Spleen (tissue), 11 donors: ENCODE results near the gene HMGCL. TPM values are rescaled to one million over a fixed set of nuclear protein-coding genes. Genes with fewer than 3 reads are reported as not detected.
A peak's percentile ranks its signal among the peaks of the same experiment; 100 is the strongest.

Experiments
- DNase-seq: peaks from one replicate; pipeline ENCODE4 v3.0.0-alpha.2; 2020
- H3K27ac ChIP-seq, 8 donors: fragments of 200-600 bp; sonication (generic) in 7 of 8; 1 replicate in 4 of 8; 2 replicates in 4 of 8; pipeline versions ENCODE4 v1.5.0 to v1.8.0; 2016 to 2021; ENCODE audit warnings: inconsistent platforms in 4 of 8, mild to moderate bottlenecking in 4 of 8, moderate library complexity in 1 of 8
- H3K27me3 ChIP-seq, 7 donors: fragments of 200-600 bp; sonication (generic) in 6 of 7; replicated peaks in 1 of 7; 1 replicate in 4 of 7; 2 replicates in 3 of 7; pipeline versions ENCODE4 v1.5.0 to v1.8.0; 2016 to 2021; ENCODE audit warnings: inconsistent platforms in 3 of 7, mild to moderate bottlenecking in 1 of 7
- H3K36me3 ChIP-seq, 6 donors: fragments of 200-600 bp; sonication (generic) in 5 of 6; 1 replicate in 4 of 6; 2 replicates in 2 of 6; pipeline versions ENCODE4 v1.5.0 to v1.8.0; 2016 to 2021; ENCODE audit warnings: inconsistent platforms in 2 of 6
- H3K4me1 ChIP-seq, 6 donors: fragments of 200-600 bp; sonication (generic) in 5 of 6; 1 replicate in 3 of 6; 2 replicates in 3 of 6; pipeline versions ENCODE4 v1.5.0 to v1.8.0; 2016 to 2021; ENCODE audit warnings: inconsistent platforms in 3 of 6
- H3K4me3 ChIP-seq, 8 donors: fragments of 200-600 bp; sonication (generic) in 7 of 8; 1 replicate in 4 of 8; 2 replicates in 4 of 8; pipeline versions ENCODE4 v1.5.0 to v1.8.0; 2016 to 2021; ENCODE audit warnings: inconsistent platforms in 4 of 8, mild to moderate bottlenecking in 4 of 8, moderate library complexity in 2 of 8
- H3K9me3 ChIP-seq, 8 donors: fragments of 200-600 bp; sonication (generic) in 7 of 8; 1 replicate in 4 of 8; 2 replicates in 4 of 8; pipeline versions ENCODE4 v1.5.0 to v1.8.0; 2016 to 2021; ENCODE audit warnings: inconsistent platforms in 4 of 8
- POLR2A ChIP-seq, 3 donors: fragments of 450-650 bp; IDR thresholded peaks; one replicate each; pipeline ENCODE4 v1.5.1; 2017; ENCODE audit warnings: antibody characterized with exemption in 3 of 3, mild to moderate bottlenecking in 1 of 3
- POLR2AphosphoS5 ChIP-seq, 3 donors: sonication (generic); formaldehyde crosslinking; IDR thresholded peaks; one replicate each; pipeline ENCODE4 v1.5.1; 2017; ENCODE audit warnings: antibody characterized with exemption in 3 of 3
- WGBS, 5 donors: extraction: QIAGEN DNeasy Blood & Tissue Kit in 3 of 5; methylation state at CpG; one replicate each; pipeline versions ENCODE4 v1.1.5 to v1.1.7; 2013 to 2018; 5-methylcytosine and 5-hydroxymethylcytosine counted together
- intact Hi-C: fragments of 100-400 bp; cut with DNase I; formaldehyde crosslinking; loops from one replicate; pipeline ENCODE4 v1.15.0; 2023; ENCODE audit warnings: low total_unique reads
- polyA plus RNA-seq, 3 donors: library from polyadenylated mRNA; stranded (reverse); fragments of 200-250 nt; gene quantifications; one replicate each; pipeline ENCODE4 v1.2.1, GENCODE V29; 2013
- total RNA-seq, 7 donors: library from RNA; depleted of rRNA in 3 of 7; stranded (reverse); fragments of >200 nt in 3 of 7; fragmentation: NEBNext Ultra II Directional in 4 of 7; extraction: Animal tissue kit (Norgen Biotek cat#: 25700) in 4 of 7; gene quantifications; one replicate each; pipeline versions ENCODE4 v1.1.0 to v1.2.1, GENCODE V29; 2016 to 2021
- TF ChIP-seq, protein P1 (sequence below), 11 experiments: fragments of 200-600 bp in 7 of 11; fragments of 450-650 bp in 4 of 11; sonication (generic) in 4 of 11; IDR thresholded peaks in 8 of 11; conservative IDR thresholded peaks in 3 of 11; 1 replicate in 7 of 11; 2 replicates in 4 of 11; pipeline versions ENCODE4 v1.4.0 to v1.8.0; 2016 to 2021; ENCODE audit warnings: antibody characterized with exemption in 11 of 11, inconsistent platforms in 4 of 11, mild to moderate bottlenecking in 1 of 11
- donor health status: healthy with polysubstance abuse.
- donor health status: DM: no; HTN: no; CAD: no; lungs with moderate emphysema.
- donor health status: DM: no; HTN: no; CAD: no.
- donor health status: Bipolar disorder and iron deficiency.
- donor health status: healthy.
- donor health status: DM: no; HTN: no; CAD: no.
- donor health status: DM: yes; HTN: yes; CAD: no.

The HMGCL gene
- total and polyA plus RNA-seq, 10 donors: 26.5 to 42.3 (median 34.6) TPM

DNA sequence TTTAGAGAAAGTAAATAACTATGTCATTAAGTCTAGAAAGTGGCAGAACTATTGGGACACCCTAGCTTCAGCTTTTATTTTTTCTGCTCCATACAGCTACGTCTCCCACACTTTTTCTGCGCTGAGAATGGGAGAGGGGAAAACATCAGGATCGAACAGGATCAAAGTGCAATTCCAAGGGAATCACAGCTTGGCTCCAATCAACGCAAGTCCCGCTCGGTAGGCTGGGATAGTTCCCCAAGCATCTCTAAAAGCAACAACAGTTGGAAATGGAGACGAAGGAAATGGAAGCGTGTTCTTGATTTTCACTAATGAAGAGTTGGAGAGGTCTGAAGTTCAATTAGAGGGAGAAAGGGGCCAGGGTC lies 536 bp downstream of the HMGCL start:
- Histone ChIP-seq H3K27ac (peak overlapping the region; percentile 91 to 97 (median 92)), H3K9me3 (no peaks in the 10 kb centered on the region), H3K4me3 (peak overlapping the region; percentile 56 to 97 (median 82)), H3K4me1 (peaks cover 6 to 32% (median 15%) of the 10 kb centered on the region in 6 donors), H3K27me3 (no peaks in the 10 kb centered on the region), H3K36me3 (peaks cover 0 to 7% (median 4%) of the 10 kb centered on the region in 6 donors)
- TF ChIP-seq POLR2A (IDR thresholded peaks at IDR 0.05): no peak
- WGBS, 5 donors: 3 to 9% (median 4%) methylated on average over 8 of the region's 8 CpGs
- no peak for DNase-seq
- intact Hi-C loops: no loop called here

DNA sequence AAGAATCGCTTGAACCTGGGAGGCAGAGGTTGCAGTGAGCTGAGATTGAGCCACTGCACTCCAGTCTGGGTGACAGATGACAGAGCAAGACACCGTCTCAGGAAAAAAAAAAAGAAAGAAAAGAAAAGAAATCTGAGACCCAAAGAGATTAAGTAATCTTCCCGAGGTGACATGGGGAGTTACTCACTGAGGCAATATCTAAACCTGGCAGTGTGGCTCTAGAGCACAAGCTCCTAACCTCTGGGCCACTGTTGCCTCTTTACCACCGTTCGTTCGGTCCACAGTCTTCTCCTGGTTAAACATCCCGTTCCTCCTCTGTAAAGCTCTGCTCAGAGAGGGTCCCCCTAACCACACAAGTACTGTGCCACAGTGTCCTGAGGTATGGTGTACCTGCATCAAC lies 1.5 kb downstream of the HMGCL start:
- H3K4me3 ChIP-seq: peak overlapping the region in 1 of 8 donors; percentile 89
- peaks cover 0 to 16% (median 12%) of the 10 kb centered on the region in 6 donors for H3K36me3 ChIP-seq
- no peak overlapping the region for H3K27ac ChIP-seq
- TF ChIP-seq POLR2AphosphoS5 (IDR thresholded peaks at IDR 0.05): no peak
- no peak for TF ChIP-seq POLR2A (IDR thresholded peaks at IDR 0.05)
- TF ChIP-seq, protein P1, sequence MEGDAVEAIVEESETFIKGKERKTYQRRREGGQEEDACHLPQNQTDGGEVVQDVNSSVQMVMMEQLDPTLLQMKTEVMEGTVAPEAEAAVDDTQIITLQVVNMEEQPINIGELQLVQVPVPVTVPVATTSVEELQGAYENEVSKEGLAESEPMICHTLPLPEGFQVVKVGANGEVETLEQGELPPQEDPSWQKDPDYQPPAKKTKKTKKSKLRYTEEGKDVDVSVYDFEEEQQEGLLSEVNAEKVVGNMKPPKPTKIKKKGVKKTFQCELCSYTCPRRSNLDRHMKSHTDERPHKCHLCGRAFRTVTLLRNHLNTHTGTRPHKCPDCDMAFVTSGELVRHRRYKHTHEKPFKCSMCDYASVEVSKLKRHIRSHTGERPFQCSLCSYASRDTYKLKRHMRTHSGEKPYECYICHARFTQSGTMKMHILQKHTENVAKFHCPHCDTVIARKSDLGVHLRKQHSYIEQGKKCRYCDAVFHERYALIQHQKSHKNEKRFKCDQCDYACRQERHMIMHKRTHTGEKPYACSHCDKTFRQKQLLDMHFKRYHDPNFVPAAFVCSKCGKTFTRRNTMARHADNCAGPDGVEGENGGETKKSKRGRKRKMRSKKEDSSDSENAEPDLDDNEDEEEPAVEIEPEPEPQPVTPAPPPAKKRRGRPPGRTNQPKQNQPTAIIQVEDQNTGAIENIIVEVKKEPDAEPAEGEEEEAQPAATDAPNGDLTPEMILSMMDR (IDR thresholded peaks at IDR 0.05 in 8 of 11, conservative IDR thresholded peaks at IDR 0.05 in 3 of 11): no peak
- intact Hi-C loops: no loop called here
- peaks cover 6 to 32% (median 15%) of the 10 kb centered on the region in 6 donors for H3K4me1 ChIP-seq
- 79 to 92% (median 86%) methylated on average over 7 of the region's 7 CpGs for WGBS, 5 donors
- no peak for DNase-seq
- no peaks in the 10 kb centered on the region for H3K9me3 ChIP-seq
- no peaks in the 10 kb centered on the region for H3K27me3 ChIP-seq

DNA sequence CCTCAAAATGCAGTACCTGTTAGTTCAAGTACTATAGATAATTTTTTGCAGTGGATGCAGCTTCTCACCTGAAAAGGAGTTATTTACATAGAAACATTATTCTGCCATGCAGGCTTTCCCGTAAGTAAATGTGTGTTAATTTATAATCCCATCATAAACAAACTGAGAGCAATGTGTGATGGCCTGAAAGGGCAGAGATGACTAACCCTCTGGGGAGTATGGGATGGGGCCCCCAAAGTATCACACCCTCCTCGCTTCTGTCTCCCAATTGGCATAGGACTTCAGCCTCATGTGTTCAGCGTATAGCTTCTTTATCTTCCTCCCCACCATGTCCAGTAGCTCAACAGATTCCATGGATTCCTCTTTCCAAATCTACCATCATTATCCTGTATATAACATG lies 7.6 kb downstream of the HMGCL start:
- TF ChIP-seq POLR2AphosphoS5 (IDR thresholded peaks at IDR 0.05): no peak
- TF ChIP-seq, protein P1 (IDR thresholded peaks at IDR 0.05 in 8 of 11, conservative IDR thresholded peaks at IDR 0.05 in 3 of 11): no peak
- peaks cover 0 to 77% (median 59%) of the 10 kb centered on the region in 6 donors for H3K36me3 ChIP-seq
- H3K27me3 ChIP-seq: no peaks in the 10 kb centered on the region
- intact Hi-C loops: no loop called here
- peaks cover 0 to under 1% (median 0%) of the 10 kb centered on the region in 6 donors for H3K4me1 ChIP-seq
- no peak overlapping the region for H3K27ac ChIP-seq
- DNase-seq: no peak
- WGBS, 5 donors: 80 to 93% (median 86%) methylated on average over 3 of the region's 3 CpGs
- no peak overlapping the region for H3K4me3 ChIP-seq
- H3K9me3 ChIP-seq: no peaks in the 10 kb centered on the region

DNA sequence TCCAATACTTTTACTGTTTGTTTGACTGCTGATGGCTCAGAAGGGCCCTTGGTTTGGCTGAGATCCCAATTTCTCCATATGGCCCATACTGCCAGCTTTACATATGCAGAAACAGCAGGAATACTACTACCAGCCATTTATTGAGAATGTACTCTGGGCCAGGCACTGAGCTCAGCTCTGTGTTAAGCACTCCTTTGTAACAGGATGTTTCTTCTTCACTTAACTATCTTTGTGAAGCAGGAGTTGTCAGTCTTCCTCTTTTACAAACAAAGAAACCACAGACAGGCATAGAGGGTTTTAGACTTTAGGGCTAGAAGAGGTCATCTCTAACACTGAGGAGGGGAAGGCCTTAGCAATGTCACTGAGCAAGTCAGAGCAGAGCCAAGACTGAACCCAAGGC lies 8.3 kb downstream of the HMGCL start:
- Histone ChIP-seq H3K36me3 (peaks cover 0 to 85% (median 66%) of the 10 kb centered on the region in 6 donors), H3K4me3 (no peak overlapping the region), H3K27ac (no peak overlapping the region), H3K27me3 (no peaks in the 10 kb centered on the region), H3K9me3 (no peaks in the 10 kb centered on the region), H3K4me1 (peaks cover 0 to under 1% (median 0%) of the 10 kb centered on the region in 6 donors)
- intact Hi-C loops: no loop called here
- no peak for TF ChIP-seq POLR2A (IDR thresholded peaks at IDR 0.05)
- TF ChIP-seq POLR2AphosphoS5 (IDR thresholded peaks at IDR 0.05): no peak
- TF ChIP-seq, protein P1 (IDR thresholded peaks at IDR 0.05 in 8 of 11, conservative IDR thresholded peaks at IDR 0.05 in 3 of 11): no peak
- DNase-seq: no peak

DNA sequence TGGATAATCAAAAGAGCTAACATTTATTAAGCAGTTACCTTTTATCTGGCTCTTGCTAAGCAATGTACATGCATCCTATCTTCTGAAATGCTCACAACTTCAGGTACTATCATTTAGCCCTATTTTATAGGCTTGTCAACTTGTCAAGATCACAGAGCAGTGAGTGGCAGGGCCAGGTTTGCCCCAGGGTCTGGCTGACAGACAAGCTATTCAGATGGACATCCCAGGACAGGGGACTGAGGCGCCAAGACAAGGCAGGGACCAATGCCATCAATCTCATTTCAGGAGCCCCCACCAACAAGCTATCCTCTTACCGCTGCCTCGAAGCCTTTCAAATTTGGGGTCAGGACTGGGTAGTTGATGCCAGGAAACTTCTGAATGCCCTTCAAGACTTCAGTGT lies 8.9 kb downstream of the HMGCL start:
- Histone ChIP-seq H3K27me3 (no peaks in the 10 kb centered on the region), H3K27ac (no peak overlapping the region), H3K9me3 (no peaks in the 10 kb centered on the region), H3K36me3 (peaks cover 0 to 90% (median 68%) of the 10 kb centered on the region in 6 donors), H3K4me3 (no peak overlapping the region), H3K4me1 (peaks cover 0 to 6% (median 2%) of the 10 kb centered on the region in 6 donors)
- 61 to 97% (median 94%) methylated on average over 3 of the region's 3 CpGs for WGBS, 5 donors
- no peak for DNase-seq
- TF ChIP-seq POLR2AphosphoS5 (IDR thresholded peaks at IDR 0.05) (no peak), POLR2A (IDR thresholded peaks at IDR 0.05) (no peak)
- TF ChIP-seq, protein P1 (IDR thresholded peaks at IDR 0.05 in 8 of 11, conservative IDR thresholded peaks at IDR 0.05 in 3 of 11): no peak
- intact Hi-C loops: no loop called here
